MM.1S (cell line): ENCODE results near the gene WDR17.

Experiments
- DNase-seq: peaks from one replicate; pipeline ENCODE4 v3.0.0-alpha.2; 2015
- H2AFZ ChIP-seq: fragments of 300-600 bp; sonication (generic); 2 replicates; pipeline ENCODE4 v1.6.0; 2016; ENCODE audit warnings: antibody characterized with exemption, low read length
- H3F3A ChIP-seq: fragments of 300-600 bp; sonication (generic); 2 replicates; pipeline ENCODE4 v1.6.1; 2016; ENCODE audit warnings: mild to moderate bottlenecking, antibody characterized with exemption, low read length, moderate library complexity, mixed read lengths; ENCODE audit not compliant: insufficient read depth
- H3K27ac ChIP-seq: fragments of 300-600 bp; sonication (generic); 2 replicates; pipeline ENCODE4 v1.5.1; 2016; ENCODE audit warnings: mild to moderate bottlenecking, low read length
- H3K27me3 ChIP-seq: fragments of 300-600 bp; sonication (generic); replicated peaks from 2 replicates; pipeline ENCODE4 v1.6.0; 2016; ENCODE audit warnings: low read length; ENCODE audit not compliant: insufficient read depth
- H3K36me3 ChIP-seq: fragments of 300-600 bp; sonication (generic); replicated peaks from 2 replicates; pipeline ENCODE4 v1.6.1; 2016; ENCODE audit warnings: mild to moderate bottlenecking, low read length, mixed read lengths; ENCODE audit not compliant: insufficient read depth
- H3K4me1 ChIP-seq: fragments of 300-600 bp; sonication (generic); 2 replicates; pipeline ENCODE4 v1.6.1; 2016; ENCODE audit warnings: low read length, mixed read lengths
- H3K4me2 ChIP-seq: fragments of 300-600 bp; sonication (generic); 2 replicates; pipeline ENCODE4 v1.6.0; 2016; ENCODE audit warnings: low read depth, low read length
- H3K4me3 ChIP-seq: fragments of 300-600 bp; sonication (generic); 2 replicates; pipeline ENCODE4 v1.5.1; 2016; ENCODE audit warnings: low read length, mixed read lengths
- H3K79me2 ChIP-seq: fragments of 300-600 bp; sonication (generic); 2 replicates; pipeline ENCODE4 v1.6.1; 2016; ENCODE audit warnings: mixed run types, low read length, mixed read lengths
- H3K9ac ChIP-seq: fragments of 300-600 bp; sonication (generic); 2 replicates; pipeline ENCODE4 v1.6.1; 2016; ENCODE audit warnings: low read length, mixed read lengths
- H3K9me2 ChIP-seq: fragments of 300-600 bp; sonication (generic); replicated peaks from 2 replicates; pipeline ENCODE4 v1.6.1; 2016; ENCODE audit warnings: mild to moderate bottlenecking, low read length, mixed read lengths; ENCODE audit not compliant: insufficient read depth
- H3K9me3 ChIP-seq: fragments of 300-600 bp; sonication (generic); replicated peaks from 2 replicates; pipeline ENCODE4 v1.6.1; 2016; ENCODE audit warnings: mild to moderate bottlenecking, low read length, mixed read lengths; ENCODE audit not compliant: insufficient read depth
- H4K20me1 ChIP-seq: fragments of 300-600 bp; sonication (generic); 2 replicates; pipeline ENCODE4 v1.6.1; 2016; ENCODE audit warnings: mild to moderate bottlenecking, low read length, moderate library complexity, mixed read lengths; ENCODE audit not compliant: insufficient read depth
- EZH2 ChIP-seq: fragments of 300-600 bp; sonication (generic); optimal IDR thresholded peaks from 2 replicates; pipeline ENCODE3; 2017; ENCODE audit warnings: low read depth, mild to moderate bottlenecking, antibody characterized with exemption, low read length, mixed read lengths
- EZH2phosphoT487 ChIP-seq: fragments of 300-600 bp; sonication (generic); IDR thresholded peaks from 2 replicates; pipeline ENCODE4 v1.6.1; 2018; ENCODE audit warnings: antibody characterized with exemption, low read length
- TF ChIP-seq, protein P1 (sequence below): fragments of 300-600 bp; sonication (generic); IDR thresholded peaks from 2 replicates; pipeline ENCODE4 v1.5.1; 2016; ENCODE audit warnings: antibody characterized with exemption, low read length, mixed read lengths

The WDR17 gene

DNA sequence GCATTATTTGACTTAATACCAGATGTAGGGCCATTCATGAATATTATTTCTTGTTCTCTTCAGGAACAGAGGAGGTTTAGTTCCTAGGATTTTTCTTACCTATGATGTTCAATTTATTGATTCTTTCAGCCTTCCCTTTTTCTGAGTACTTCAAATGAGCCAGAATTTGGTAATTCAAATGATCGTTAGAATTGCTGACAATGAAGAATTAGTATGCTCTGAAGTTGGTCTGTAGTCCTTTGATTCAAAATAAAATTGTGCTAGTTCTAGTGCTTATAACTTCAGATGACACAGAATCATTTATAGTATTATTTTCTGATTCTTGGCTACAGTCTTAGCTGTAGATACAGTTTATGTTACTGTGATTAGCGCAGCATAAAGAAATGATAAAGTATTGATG lies 35.2 kb upstream of the WDR17 start:
- Histone ChIP-seq H3K9me3 (no peaks in the 10 kb centered on the region), H3F3A (no peaks in the 10 kb centered on the region), H3K36me3 (no peaks in the 10 kb centered on the region), H4K20me1 (no peaks in the 10 kb centered on the region), H3K4me1 (no peaks in the 10 kb centered on the region), H3K27me3 (no peaks in the 10 kb centered on the region), H2AFZ (no peak overlapping the region), H3K9me2 (no peaks in the 10 kb centered on the region), H3K27ac (no peak overlapping the region), H3K79me2 (no peaks in the 10 kb centered on the region), H3K4me2 (no peak overlapping the region), H3K4me3 (no peak overlapping the region), H3K9ac (no peak overlapping the region)
- no peak for DNase-seq
- no peak for TF ChIP-seq EZH2phosphoT487
- TF ChIP-seq, protein P1, sequence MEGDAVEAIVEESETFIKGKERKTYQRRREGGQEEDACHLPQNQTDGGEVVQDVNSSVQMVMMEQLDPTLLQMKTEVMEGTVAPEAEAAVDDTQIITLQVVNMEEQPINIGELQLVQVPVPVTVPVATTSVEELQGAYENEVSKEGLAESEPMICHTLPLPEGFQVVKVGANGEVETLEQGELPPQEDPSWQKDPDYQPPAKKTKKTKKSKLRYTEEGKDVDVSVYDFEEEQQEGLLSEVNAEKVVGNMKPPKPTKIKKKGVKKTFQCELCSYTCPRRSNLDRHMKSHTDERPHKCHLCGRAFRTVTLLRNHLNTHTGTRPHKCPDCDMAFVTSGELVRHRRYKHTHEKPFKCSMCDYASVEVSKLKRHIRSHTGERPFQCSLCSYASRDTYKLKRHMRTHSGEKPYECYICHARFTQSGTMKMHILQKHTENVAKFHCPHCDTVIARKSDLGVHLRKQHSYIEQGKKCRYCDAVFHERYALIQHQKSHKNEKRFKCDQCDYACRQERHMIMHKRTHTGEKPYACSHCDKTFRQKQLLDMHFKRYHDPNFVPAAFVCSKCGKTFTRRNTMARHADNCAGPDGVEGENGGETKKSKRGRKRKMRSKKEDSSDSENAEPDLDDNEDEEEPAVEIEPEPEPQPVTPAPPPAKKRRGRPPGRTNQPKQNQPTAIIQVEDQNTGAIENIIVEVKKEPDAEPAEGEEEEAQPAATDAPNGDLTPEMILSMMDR, result no peak
- no peak for TF ChIP-seq EZH2

DNA sequence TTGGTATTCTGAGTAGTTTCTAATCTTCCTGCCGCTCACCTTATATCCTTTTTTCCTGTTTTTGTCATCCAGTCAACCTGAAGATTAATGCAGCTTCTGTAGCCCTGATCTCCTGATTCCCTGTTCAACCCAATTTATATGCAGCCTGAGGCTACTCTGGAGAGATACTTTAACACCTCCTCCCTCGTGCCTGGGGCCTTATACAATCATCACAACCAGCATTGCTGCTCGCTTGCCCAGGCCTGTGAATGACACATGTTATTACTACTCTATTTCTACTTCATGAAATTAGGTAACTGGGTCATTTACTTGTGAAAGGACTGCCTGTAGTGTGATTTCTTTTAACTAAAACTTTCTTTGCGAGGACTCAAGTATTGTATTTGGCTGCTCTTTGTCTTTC lies 33.7 kb upstream of the WDR17 start:
- Histone ChIP-seq H3K4me3 (no peak overlapping the region), H3K27me3 (no peaks in the 10 kb centered on the region), H4K20me1 (no peaks in the 10 kb centered on the region), H3K9me3 (no peaks in the 10 kb centered on the region), H2AFZ (no peak overlapping the region), H3K27ac (no peak overlapping the region), H3K9ac (no peak overlapping the region), H3F3A (peaks cover 9% of the 10 kb centered on the region), H3K79me2 (no peaks in the 10 kb centered on the region), H3K36me3 (no peaks in the 10 kb centered on the region), H3K4me2 (no peak overlapping the region), H3K9me2 (no peaks in the 10 kb centered on the region), H3K4me1 (peaks cover 11% of the 10 kb centered on the region)
- TF ChIP-seq EZH2phosphoT487 (no peak), EZH2 (no peak)
- TF ChIP-seq, protein P1, result no peak
- no peak for DNase-seq

DNA sequence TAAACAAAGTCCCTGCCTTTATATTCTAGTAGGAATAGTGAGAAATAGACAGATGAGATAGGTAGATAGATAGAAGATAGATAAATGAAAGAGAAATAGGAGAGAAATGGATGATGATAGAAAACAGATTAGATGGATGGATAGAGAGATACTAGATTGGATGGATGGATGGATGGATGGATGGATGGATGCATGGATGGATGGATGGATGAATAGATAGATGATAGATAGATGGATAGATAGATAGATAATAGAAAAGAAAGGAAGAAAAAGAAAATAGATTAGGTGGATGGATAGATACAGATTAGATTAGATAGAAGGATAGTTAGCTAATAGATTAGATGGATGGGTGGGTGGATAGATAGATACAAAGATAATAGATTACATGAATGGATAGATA lies 33.2 kb upstream of the WDR17 start:
- Histone ChIP-seq H3K79me2 (no peaks in the 10 kb centered on the region), H3K4me2 (no peak overlapping the region), H3K4me3 (no peak overlapping the region)

More for the DNA sequence above, 33.2 kb upstream of the WDR17 start:
- Histone ChIP-seq H3F3A (peaks cover 12% of the 10 kb centered on the region), H3K9me3 (no peaks in the 10 kb centered on the region), H3K4me1 (peaks cover 12% of the 10 kb centered on the region), H4K20me1 (no peaks in the 10 kb centered on the region), H3K36me3 (no peaks in the 10 kb centered on the region), H3K9ac (no peak overlapping the region), H3K9me2 (no peaks in the 10 kb centered on the region), H2AFZ (no peak overlapping the region), H3K27ac (no peak overlapping the region), H3K27me3 (no peaks in the 10 kb centered on the region)
- TF ChIP-seq, protein P1, result no peak
- TF ChIP-seq EZH2 (no peak), EZH2phosphoT487 (no peak)
- DNase-seq, result no peak
